CD4-positive, alpha-beta T cell (primary cell): ENCODE data around the gene HK1. TPM values are rescaled to one million over a fixed set of nuclear protein-coding genes. Genes with fewer than 3 reads are reported as not detected.
A peak's percentile ranks its signal among the peaks of the same experiment; 100 is the strongest.

ENCODE experiments used
- ATAC-seq: fragments of 200-7000 bp; cut with Tn5 transposase; one replicate; pipeline ENCODE4 v1.10.0; 2022; ENCODE audit warnings: mild to moderate bottlenecking; ENCODE audit not compliant: poor library complexity
- CTCF ChIA-PET: fragments of 350-600 bp; sonication (Branson Sonifier 250); formaldehyde crosslinking; loops from one replicate; lab custom pipeline; 2021; ENCODE audit warnings: antibody characterized with exemption, inconsistent platforms; lab: Charles Lee
- POLR2A ChIA-PET: fragments of 350-600 bp; sonication (Branson Sonifier 250); formaldehyde crosslinking; loops from one replicate; lab custom pipeline; 2021; ENCODE audit warnings: antibody characterized with exemption, inconsistent platforms; lab: Charles Lee
- DNase-seq, 14 experiments: peaks; one replicate each; pipeline ENCODE4 v3.0.0-alpha.2; 2013 to 2020; ENCODE audit warnings: mixed read lengths in 2 of 14
- H3K27ac ChIP-seq, 2 donors: one replicate each; pipeline versions ENCODE4 v1.5.1 to v1.7.0; 2013; ENCODE audit warnings: low read length in 2 of 2, low read depth in 1 of 2, mild to moderate bottlenecking in 1 of 2
- H3K27me3 ChIP-seq, 2 experiments: 1 replicate in 1 of 2; 2 replicates in 1 of 2; pipeline versions ENCODE4 v1.6.1 to v1.7.0; 2013; ENCODE audit warnings: low read length in 2 of 2, control low read depth in 1 of 2, mild to moderate bottlenecking in 1 of 2, moderate library complexity in 1 of 2; ENCODE audit not compliant: insufficient read depth in 2 of 2, control insufficient read depth in 1 of 2
- H3K36me3 ChIP-seq: one replicate; pipeline ENCODE4 v1.6.1; 2013; ENCODE audit warnings: low read length, control low read depth; ENCODE audit not compliant: insufficient read depth
- H3K4me1 ChIP-seq: one replicate; pipeline ENCODE4 v1.6.1; 2013; ENCODE audit warnings: low read length, control low read depth; ENCODE audit not compliant: insufficient read depth
- H3K4me3 ChIP-seq: one replicate; pipeline ENCODE4 v1.5.1; 2013; ENCODE audit warnings: mild to moderate bottlenecking, low read length, moderate library complexity
- H3K9me3 ChIP-seq, 2 experiments: 1 replicate in 1 of 2; 2 replicates in 1 of 2; pipeline versions ENCODE4 v1.6.1 to v1.7.0; 2013; ENCODE audit warnings: low read length in 2 of 2, mild to moderate bottlenecking in 2 of 2, control low read depth in 1 of 2, moderate library complexity in 1 of 2; ENCODE audit not compliant: control insufficient read depth in 1 of 2, insufficient read depth in 1 of 2
- H3K27ac Mint-ChIP-seq: one replicate; pipeline ENCODE4 v1.8.0; 2020; ENCODE audit warnings: mixed read lengths
- H3K27me3 Mint-ChIP-seq: one replicate; pipeline ENCODE4 v1.8.0; 2021; ENCODE audit warnings: mixed read lengths
- H3K36me3 Mint-ChIP-seq: one replicate; pipeline ENCODE4 v1.8.0; 2021; ENCODE audit warnings: low read depth, mixed read lengths
- H3K4me1 Mint-ChIP-seq: one replicate; pipeline ENCODE4 v1.8.0; 2021; ENCODE audit warnings: low read depth, mixed read lengths
- H3K4me3 Mint-ChIP-seq: one replicate; pipeline ENCODE4 v1.8.0; 2020; ENCODE audit warnings: mild to moderate bottlenecking, mixed read lengths
- H3K9me3 Mint-ChIP-seq: one replicate; pipeline ENCODE4 v1.8.0; 2020; ENCODE audit warnings: mixed read lengths
- intact Hi-C, 2 experiments: fragments of 100-400 bp; cut with DNase I in 1 of 2; cut with micrococcal nuclease in 1 of 2; formaldehyde crosslinking; loops; one replicate each; pipeline versions ENCODE4 v1.15.1 to v1.9.0; 2023 to 2025; cut with DNase I, micrococcal nuclease
- total RNA-seq, 174 experiments: library from RNA in 2 of 174; stranded (reverse) in 2 of 174; gene quantifications; one replicate each; pipeline ENCODE4 v1.2.3 and lab custom pipeline; 2021 to 2026
- TF ChIP-seq, protein P1 (sequence below): fragments of 200-600 bp; IDR thresholded peaks from one replicate; pipeline ENCODE4 v1.8.0; 2022; ENCODE audit warnings: antibody characterized with exemption, mild to moderate bottlenecking

Gene HK1
- total RNA-seq, 2 experiments from 2014 or later, result 45.6 to 48.1 TPM

DNA sequence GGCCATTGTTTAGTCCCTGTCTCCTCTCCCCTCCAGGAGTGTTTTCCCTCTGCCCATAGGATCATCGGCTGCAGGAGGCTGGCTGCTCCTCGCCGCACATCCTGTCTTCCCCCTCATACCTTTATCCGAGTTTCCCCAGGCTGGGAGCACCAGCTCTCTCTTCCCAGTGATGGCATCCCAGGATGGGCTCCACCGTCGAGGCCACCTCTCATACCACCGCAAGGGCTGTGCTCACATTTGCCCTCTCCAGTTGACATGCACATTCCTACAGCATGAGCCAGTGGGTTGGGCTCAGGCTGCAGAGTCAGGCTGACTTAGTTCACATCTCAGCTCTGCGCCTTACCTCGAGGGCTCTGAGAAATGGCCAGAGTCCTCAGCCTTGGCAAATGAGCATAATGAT is 46.0 kb upstream of the HK1 start:
- H3K27me3 ChIP-seq, result no peaks in the 10 kb centered on the region
- H3K4me1 ChIP-seq, result peaks cover 76% of the 10 kb centered on the region
- H3K4me3 Mint-ChIP-seq, result peak overlapping the region; percentile 77
- TF ChIP-seq, protein P1, sequence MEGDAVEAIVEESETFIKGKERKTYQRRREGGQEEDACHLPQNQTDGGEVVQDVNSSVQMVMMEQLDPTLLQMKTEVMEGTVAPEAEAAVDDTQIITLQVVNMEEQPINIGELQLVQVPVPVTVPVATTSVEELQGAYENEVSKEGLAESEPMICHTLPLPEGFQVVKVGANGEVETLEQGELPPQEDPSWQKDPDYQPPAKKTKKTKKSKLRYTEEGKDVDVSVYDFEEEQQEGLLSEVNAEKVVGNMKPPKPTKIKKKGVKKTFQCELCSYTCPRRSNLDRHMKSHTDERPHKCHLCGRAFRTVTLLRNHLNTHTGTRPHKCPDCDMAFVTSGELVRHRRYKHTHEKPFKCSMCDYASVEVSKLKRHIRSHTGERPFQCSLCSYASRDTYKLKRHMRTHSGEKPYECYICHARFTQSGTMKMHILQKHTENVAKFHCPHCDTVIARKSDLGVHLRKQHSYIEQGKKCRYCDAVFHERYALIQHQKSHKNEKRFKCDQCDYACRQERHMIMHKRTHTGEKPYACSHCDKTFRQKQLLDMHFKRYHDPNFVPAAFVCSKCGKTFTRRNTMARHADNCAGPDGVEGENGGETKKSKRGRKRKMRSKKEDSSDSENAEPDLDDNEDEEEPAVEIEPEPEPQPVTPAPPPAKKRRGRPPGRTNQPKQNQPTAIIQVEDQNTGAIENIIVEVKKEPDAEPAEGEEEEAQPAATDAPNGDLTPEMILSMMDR, result no peak
- ATAC-seq, result no peak
- no peaks in the 10 kb centered on the region for H3K27me3 Mint-ChIP-seq
- H3K4me1 Mint-ChIP-seq, result peaks cover 63% of the 10 kb centered on the region
- DNase-seq, result no peak
- H3K27ac Mint-ChIP-seq, result peak overlapping the region; percentile 92
- intact Hi-C loops, result loop anchor here in 1 of 2 experiments (10.0 kb wide), 1 partner anchor 133 kb away; no protein-coding TSS in a partner anchor
- no peak overlapping the region for H3K27ac ChIP-seq
- H3K9me3 Mint-ChIP-seq, result no peaks in the 10 kb centered on the region
- H3K4me3 ChIP-seq, result no peak overlapping the region
- no peaks in the 10 kb centered on the region for H3K9me3 ChIP-seq
- ChIA-PET POLR2A (interaction anchor here (1.0 to 1.4 kb wide), 6 partner anchors 9 to 160 kb away, joined by 3 to 9 read pairs (median 4); no protein-coding TSS in a partner anchor), CTCF (interaction anchor here (1.0 to 1.4 kb wide), 2 partner anchors 132 to 160 kb away, joined by 3 to 4 read pairs; no protein-coding TSS in a partner anchor)
- no peaks in the 10 kb centered on the region for H3K36me3 ChIP-seq
- H3K36me3 Mint-ChIP-seq, result no peaks in the 10 kb centered on the region

DNA sequence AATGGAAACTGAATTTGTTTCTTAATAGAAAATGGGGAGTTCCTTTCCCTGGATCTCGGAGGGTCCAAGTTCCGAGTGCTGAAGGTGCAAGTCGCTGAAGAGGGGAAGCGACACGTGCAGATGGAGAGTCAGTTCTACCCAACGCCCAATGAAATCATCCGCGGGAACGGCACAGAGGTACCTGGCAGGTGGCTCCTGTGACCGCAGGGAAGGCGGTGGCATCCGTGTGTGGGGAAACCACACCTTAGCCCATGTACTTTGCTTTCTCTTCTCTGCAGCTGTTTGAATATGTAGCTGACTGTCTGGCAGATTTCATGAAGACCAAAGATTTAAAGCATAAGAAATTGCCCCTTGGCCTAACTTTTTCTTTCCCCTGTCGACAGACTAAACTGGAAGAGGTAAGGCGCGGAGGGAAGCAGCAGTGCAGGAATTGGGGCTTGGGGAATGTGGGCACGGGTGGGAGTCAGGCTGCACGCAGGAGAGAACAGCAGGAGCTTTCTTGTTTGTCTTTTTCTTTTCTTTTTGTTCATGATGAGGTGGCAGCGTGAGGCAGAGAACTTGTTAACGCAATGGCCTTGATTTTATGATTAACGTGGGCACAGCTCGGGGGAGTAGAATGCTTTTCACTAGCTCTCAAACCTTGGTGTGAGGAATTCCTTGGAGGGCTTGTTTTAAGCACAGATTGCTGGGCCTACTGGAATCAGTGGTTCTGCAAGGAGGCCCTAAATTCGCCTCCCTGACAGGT is 45.4 kb upstream of the HK1 start:
- H3K27ac Mint-ChIP-seq, result peak overlapping the region; percentile 92
- Histone ChIP-seq H3K4me3 (peak overlapping the region; percentile 19), H3K36me3 (no peaks in the 10 kb centered on the region), H3K9me3 (no peaks in the 10 kb centered on the region), H3K4me1 (peaks cover 75% of the 10 kb centered on the region), H3K27me3 (no peaks in the 10 kb centered on the region), H3K27ac (peak overlapping the region; percentile 31 to 45)
- no peaks in the 10 kb centered on the region for H3K9me3 Mint-ChIP-seq
- H3K4me3 Mint-ChIP-seq, result peak overlapping the region; percentile 77
- intact Hi-C loops, result loop anchor here in 1 of 2 experiments (10.0 kb wide), 1 partner anchor 132 kb away; no protein-coding TSS in a partner anchor
- ATAC-seq (peak; percentile 82), DNase-seq (peak in 13 of 14 experiments; percentile 24 to 80 (median 46))
- no peaks in the 10 kb centered on the region for H3K36me3 Mint-ChIP-seq
- TF ChIP-seq, protein P1, result no peak
- H3K27me3 Mint-ChIP-seq, result no peaks in the 10 kb centered on the region
- POLR2A ChIA-PET, result interaction anchor here (0.7 to 1.4 kb wide), 8 partner anchors 10 to 160 kb away, joined by 3 to 9 read pairs (median 3); no protein-coding TSS in a partner anchor
- peaks cover 64% of the 10 kb centered on the region for H3K4me1 Mint-ChIP-seq
- CTCF ChIA-PET, result interaction anchor here (0.8 to 1.4 kb wide), 4 partner anchors 10 to 175 kb away, joined by 3 to 4 read pairs (median 3); no protein-coding TSS in a partner anchor

DNA sequence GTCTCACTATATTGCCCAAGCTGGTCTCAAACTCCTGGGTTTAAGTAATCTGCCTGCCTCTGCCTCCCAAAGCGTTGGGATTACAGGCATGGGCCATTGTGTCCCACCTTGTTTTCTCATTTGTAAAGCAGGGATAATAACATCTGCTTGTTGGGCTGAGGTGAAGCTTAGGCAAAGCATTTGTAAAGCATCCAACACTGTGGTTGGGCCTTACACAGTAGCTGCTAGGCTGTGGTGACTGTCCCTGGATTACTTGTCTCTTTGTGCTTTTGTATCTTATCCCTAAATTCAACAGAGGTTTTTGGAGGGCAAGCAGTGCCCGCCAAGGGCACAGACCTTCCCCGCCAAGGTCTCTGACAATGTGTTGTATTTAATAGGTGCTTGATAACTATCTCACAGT is 43.8 kb upstream of the HK1 start:
- Histone ChIP-seq H3K4me3 (no peak overlapping the region), H3K9me3 (no peaks in the 10 kb centered on the region), H3K36me3 (no peaks in the 10 kb centered on the region), H3K27ac (peak overlapping the region in 1 of 2 donors; percentile 24), H3K4me1 (peaks cover 65% of the 10 kb centered on the region), H3K27me3 (no peaks in the 10 kb centered on the region)
- H3K9me3 Mint-ChIP-seq, result no peaks in the 10 kb centered on the region
- POLR2A ChIA-PET, result interaction anchor here (1.4 kb wide), 1 partner anchor 174 kb away, joined by 3 read pairs; no protein-coding TSS in a partner anchor
- H3K27ac Mint-ChIP-seq, result peak overlapping the region; percentile 67
- no peak overlapping the region for H3K4me3 Mint-ChIP-seq
- intact Hi-C loops, result loop anchor here in 1 of 2 experiments (10.0 kb wide), 1 partner anchor 130 kb away; no protein-coding TSS in a partner anchor
- CTCF ChIA-PET, result no interaction called here
- DNase-seq, result no peak
- TF ChIP-seq, protein P1, result no peak
- H3K27me3 Mint-ChIP-seq, result no peaks in the 10 kb centered on the region
- H3K36me3 Mint-ChIP-seq, result no peaks in the 10 kb centered on the region
- H3K4me1 Mint-ChIP-seq, result peaks cover 49% of the 10 kb centered on the region
- ATAC-seq, result no peak
